Measurements from ENCODE around the gene PRDM5.

Gene PRDM5

GRCh38 chr4:120718979-120719566 is 203.5 kb downstream of the PRDM5 start:
- CTCF ChIA-PET: no interaction called here
- POLR2A ChIA-PET: no interaction called here
- no peak for TF ChIP-seq TARDBP (IDR thresholded peaks at IDR 0.05)
- no peak for TF ChIP-seq FOXA1 (IDR thresholded peaks at IDR 0.05)
- no peak for TF ChIP-seq HDGF (IDR thresholded peaks at IDR 0.05; ENCODE audit: borderline replicate concordance)
- no peak for TF ChIP-seq FOXM1 (IDR thresholded peaks at IDR 0.05; ENCODE audit: borderline replicate concordance)
- no peak for TF ChIP-seq SUZ12 (IDR thresholded peaks at IDR 0.05)
- no peak for TF ChIP-seq CTBP1 (IDR thresholded peaks at IDR 0.05; ENCODE audit: borderline replicate concordance)
- TF ChIP-seq L3MBTL2 (conservative IDR thresholded peaks at IDR 0.05): no peak
- TF ChIP-seq BHLHE40 (IDR thresholded peaks at IDR 0.05; ENCODE audit: borderline replicate concordance): no peak
- peak; percentile 36 for DNase-seq (ENCODE audit: extremely low spot score)

GRCh38 chr4:120716346-120716745 is 206.2 kb downstream of the PRDM5 start:
- CTCF ChIA-PET: no interaction called here

GRCh38 chr4:120714417-120715010 is 208.0 kb downstream of the PRDM5 start:
- ChIA-PET CTCF (no interaction called here), POLR2A (no interaction called here)
- TF ChIP-seq PKNOX1 (IDR thresholded peaks at IDR 0.05): peak; percentile 29; the same call in 1 of the 2 replicates
- no peak for TF ChIP-seq HDGF (IDR thresholded peaks at IDR 0.05; ENCODE audit: borderline replicate concordance)
- no peak for DNase-seq (ENCODE audit: extremely low spot score)

More at GRCh38 chr4:120716346-120716745, 206.2 kb downstream of the PRDM5 start:
- DNase-seq (ENCODE audit: extremely low spot score): no peak
- POLR2A ChIA-PET: no interaction called here
- TF ChIP-seq CTBP1 (IDR thresholded peaks at IDR 0.05; ENCODE audit: borderline replicate concordance): no peak
- no peak for TF ChIP-seq FOXM1 (IDR thresholded peaks at IDR 0.05; ENCODE audit: borderline replicate concordance)
- TF ChIP-seq BHLHE40 (IDR thresholded peaks at IDR 0.05; ENCODE audit: borderline replicate concordance): no peak
- no peak for TF ChIP-seq LEF1 (IDR thresholded peaks at IDR 0.05; ENCODE audit: borderline replicate concordance)
- no peak for TF ChIP-seq ZNF384 (IDR thresholded peaks at IDR 0.05)
- TF ChIP-seq SP1 (IDR thresholded peaks at IDR 0.05): no peak
- TF ChIP-seq FOXK2 (IDR thresholded peaks at IDR 0.05): no peak
- no peak for TF ChIP-seq HDGF (IDR thresholded peaks at IDR 0.05; ENCODE audit: borderline replicate concordance)
- no peak for TF ChIP-seq FOXA1 (IDR thresholded peaks at IDR 0.05)

- no peak for DNase-seq (ENCODE audit: extremely low spot score)
- TF ChIP-seq SUZ12 (IDR thresholded peaks at IDR 0.05) (no peak), NFRKB (IDR thresholded peaks at IDR 0.05) (no peak), FOXM1 (IDR thresholded peaks at IDR 0.05; ENCODE audit: borderline replicate concordance) (no peak), FOXK2 (IDR thresholded peaks at IDR 0.05) (no peak), FOXA1 (IDR thresholded peaks at IDR 0.05) (no peak), SP1 (IDR thresholded peaks at IDR 0.05) (no peak), HDGF (IDR thresholded peaks at IDR 0.05; ENCODE audit: borderline replicate concordance) (no peak), L3MBTL2 (conservative IDR thresholded peaks at IDR 0.05) (no peak), TARDBP (IDR thresholded peaks at IDR 0.05) (no peak), ZNF384 (IDR thresholded peaks at IDR 0.05) (no peak), LEF1 (IDR thresholded peaks at IDR 0.05; ENCODE audit: borderline replicate concordance) (no peak), BHLHE40 (IDR thresholded peaks at IDR 0.05; ENCODE audit: borderline replicate concordance) (no peak), PKNOX1 (IDR thresholded peaks at IDR 0.05) (no peak), CTBP1 (IDR thresholded peaks at IDR 0.05; ENCODE audit: borderline replicate concordance) (no peak), ELF4 (IDR thresholded peaks at IDR 0.05) (no peak), ARNT (IDR thresholded peaks at IDR 0.05) (no peak)
- CTCF ChIA-PET: no interaction called here
- POLR2A ChIA-PET: no interaction called here
Observed at GRCh38 chr4:120709991-120710390, 212.5 kb downstream of the PRDM5 start.

- POLR2A ChIA-PET: no interaction called here
Observed at GRCh38 chr4:120704538-120704937, 218.0 kb downstream of the PRDM5 start.

GRCh38 chr4:120703908-120704307 is 218.6 kb downstream of the PRDM5 start:
- ChIA-PET POLR2A (no interaction called here), CTCF (no interaction called here)
- TF ChIP-seq FOXA1 (IDR thresholded peaks at IDR 0.05) (no peak), CTBP1 (IDR thresholded peaks at IDR 0.05; ENCODE audit: borderline replicate concordance) (no peak), TARDBP (IDR thresholded peaks at IDR 0.05) (no peak), ZNF384 (IDR thresholded peaks at IDR 0.05) (no peak), SUZ12 (IDR thresholded peaks at IDR 0.05) (no peak), L3MBTL2 (conservative IDR thresholded peaks at IDR 0.05) (no peak), NFRKB (IDR thresholded peaks at IDR 0.05) (no peak), HDGF (IDR thresholded peaks at IDR 0.05; ENCODE audit: borderline replicate concordance) (no peak), FOXM1 (IDR thresholded peaks at IDR 0.05; ENCODE audit: borderline replicate concordance) (no peak), BHLHE40 (IDR thresholded peaks at IDR 0.05; ENCODE audit: borderline replicate concordance) (no peak), LEF1 (IDR thresholded peaks at IDR 0.05; ENCODE audit: borderline replicate concordance) (no peak), PKNOX1 (IDR thresholded peaks at IDR 0.05) (no peak), SP1 (IDR thresholded peaks at IDR 0.05) (no peak), ARNT (IDR thresholded peaks at IDR 0.05) (no peak), ELF4 (IDR thresholded peaks at IDR 0.05) (no peak), FOXK2 (IDR thresholded peaks at IDR 0.05) (no peak)
- DNase-seq (ENCODE audit: extremely low spot score): no peak

More at GRCh38 chr4:120704538-120704937, 218.0 kb downstream of the PRDM5 start:
- DNase-seq (ENCODE audit: extremely low spot score): no peak
- TF ChIP-seq FOXM1 (IDR thresholded peaks at IDR 0.05; ENCODE audit: borderline replicate concordance): no peak
- no peak for TF ChIP-seq BHLHE40 (IDR thresholded peaks at IDR 0.05; ENCODE audit: borderline replicate concordance)
- no peak for TF ChIP-seq L3MBTL2 (conservative IDR thresholded peaks at IDR 0.05)
- TF ChIP-seq LEF1 (IDR thresholded peaks at IDR 0.05; ENCODE audit: borderline replicate concordance): no peak
- TF ChIP-seq SP1 (IDR thresholded peaks at IDR 0.05): no peak
- CTCF ChIA-PET: no interaction called here
